Measurements from ENCODE around the gene FAM227B.

GRCh38 chr15:49428409-49429095, 192.1 kb downstream of the FAM227B start:
- TF ChIP-seq, protein P1, sequence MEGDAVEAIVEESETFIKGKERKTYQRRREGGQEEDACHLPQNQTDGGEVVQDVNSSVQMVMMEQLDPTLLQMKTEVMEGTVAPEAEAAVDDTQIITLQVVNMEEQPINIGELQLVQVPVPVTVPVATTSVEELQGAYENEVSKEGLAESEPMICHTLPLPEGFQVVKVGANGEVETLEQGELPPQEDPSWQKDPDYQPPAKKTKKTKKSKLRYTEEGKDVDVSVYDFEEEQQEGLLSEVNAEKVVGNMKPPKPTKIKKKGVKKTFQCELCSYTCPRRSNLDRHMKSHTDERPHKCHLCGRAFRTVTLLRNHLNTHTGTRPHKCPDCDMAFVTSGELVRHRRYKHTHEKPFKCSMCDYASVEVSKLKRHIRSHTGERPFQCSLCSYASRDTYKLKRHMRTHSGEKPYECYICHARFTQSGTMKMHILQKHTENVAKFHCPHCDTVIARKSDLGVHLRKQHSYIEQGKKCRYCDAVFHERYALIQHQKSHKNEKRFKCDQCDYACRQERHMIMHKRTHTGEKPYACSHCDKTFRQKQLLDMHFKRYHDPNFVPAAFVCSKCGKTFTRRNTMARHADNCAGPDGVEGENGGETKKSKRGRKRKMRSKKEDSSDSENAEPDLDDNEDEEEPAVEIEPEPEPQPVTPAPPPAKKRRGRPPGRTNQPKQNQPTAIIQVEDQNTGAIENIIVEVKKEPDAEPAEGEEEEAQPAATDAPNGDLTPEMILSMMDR (IDR thresholded peaks at IDR 0.05 in 8 of 11, conservative IDR thresholded peaks at IDR 0.05 in 3 of 11), result no peak
- TF ChIP-seq POLR2AphosphoS5 (IDR thresholded peaks at IDR 0.05) (no peak), POLR2A (IDR thresholded peaks at IDR 0.05) (no peak)

Data from spleen (tissue), 7 donors.